Endothelial cell (in vitro differentiated cells): ENCODE data around the gene MS4A18. TPM values are rescaled to one million over a fixed set of nuclear protein-coding genes. Genes with fewer than 3 reads are reported as not detected.

Experiments
- DNase-seq: peaks from one replicate; pipeline ENCODE4 v3.0.0; 2021; ENCODE audit warnings: low spot score
- H3K27ac Mint-ChIP-seq: one replicate; pipeline ENCODE4 v1.8.0; 2021; ENCODE audit warnings: mixed read lengths, inconsistent platforms; ENCODE audit not compliant: unreplicated experiment
- H3K27me3 Mint-ChIP-seq: one replicate; pipeline ENCODE4 v1.8.0; 2021; ENCODE audit warnings: mild to moderate bottlenecking, moderate library complexity, mixed read lengths, inconsistent platforms; ENCODE audit not compliant: unreplicated experiment
- H3K36me3 Mint-ChIP-seq: one replicate; pipeline ENCODE4 v1.8.0; 2021; ENCODE audit warnings: mild to moderate bottlenecking, low read depth, mixed read lengths, inconsistent platforms; ENCODE audit not compliant: unreplicated experiment
- H3K4me1 Mint-ChIP-seq: one replicate; pipeline ENCODE4 v1.8.0; 2021; ENCODE audit warnings: mild to moderate bottlenecking, mixed read lengths, inconsistent platforms; ENCODE audit not compliant: unreplicated experiment
- H3K4me3 Mint-ChIP-seq: one replicate; pipeline ENCODE4 v1.8.0; 2021; ENCODE audit warnings: mild to moderate bottlenecking, mixed read lengths, inconsistent platforms; ENCODE audit not compliant: unreplicated experiment
- H3K9me3 Mint-ChIP-seq: one replicate; pipeline ENCODE4 v1.8.0; 2021; ENCODE audit warnings: mixed read lengths, inconsistent platforms; ENCODE audit not compliant: unreplicated experiment
- total RNA-seq: library from RNA; stranded (reverse); fragmentation: NEBNext Ultra II Directional; extraction: Animal tissue kit (Norgen Biotek cat#: 25700); gene quantifications from one replicate; pipeline ENCODE4 v1.2.1, GENCODE V29; 2021; ENCODE audit not compliant: unreplicated experiment
- TF ChIP-seq, protein P1 (sequence below): fragments of 200-600 bp; sonication (generic); IDR thresholded peaks from one replicate; pipeline ENCODE4 v1.5.0; 2021; ENCODE audit warnings: antibody characterized with exemption; ENCODE audit not compliant: unreplicated experiment

MS4A18 gene
- total RNA-seq, 1 donor from 2014 or later = not detected

DNA sequence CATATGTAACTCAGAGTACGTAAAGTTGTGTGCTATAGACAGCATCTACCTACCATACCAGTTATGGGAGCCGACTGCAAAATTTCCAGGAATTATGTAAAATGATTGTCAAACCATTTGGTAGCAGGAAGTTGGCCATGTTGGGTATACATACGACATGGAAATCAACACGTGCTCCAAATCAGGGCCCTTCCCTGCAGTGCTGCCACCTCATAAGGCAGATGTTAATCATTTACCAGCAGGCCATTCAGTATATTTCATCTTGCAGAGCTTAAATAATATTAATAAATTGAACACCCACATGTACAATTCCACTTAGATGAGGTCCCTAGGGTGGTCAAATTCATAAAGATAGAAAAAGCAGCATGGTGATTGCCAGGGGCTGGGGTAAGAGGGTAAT, 9.8 kb downstream of the MS4A18 start:
- Mint-ChIP-seq H3K4me1 (peaks cover 13% of the 10 kb centered on the region), H3K36me3 (no peaks in the 10 kb centered on the region), H3K4me3 (no peak overlapping the region), H3K9me3 (no peaks in the 10 kb centered on the region), H3K27me3 (peaks cover 4% of the 10 kb centered on the region), H3K27ac (peak overlapping the region; percentile 24)
- DNase-seq = no peak
- TF ChIP-seq, protein P1, sequence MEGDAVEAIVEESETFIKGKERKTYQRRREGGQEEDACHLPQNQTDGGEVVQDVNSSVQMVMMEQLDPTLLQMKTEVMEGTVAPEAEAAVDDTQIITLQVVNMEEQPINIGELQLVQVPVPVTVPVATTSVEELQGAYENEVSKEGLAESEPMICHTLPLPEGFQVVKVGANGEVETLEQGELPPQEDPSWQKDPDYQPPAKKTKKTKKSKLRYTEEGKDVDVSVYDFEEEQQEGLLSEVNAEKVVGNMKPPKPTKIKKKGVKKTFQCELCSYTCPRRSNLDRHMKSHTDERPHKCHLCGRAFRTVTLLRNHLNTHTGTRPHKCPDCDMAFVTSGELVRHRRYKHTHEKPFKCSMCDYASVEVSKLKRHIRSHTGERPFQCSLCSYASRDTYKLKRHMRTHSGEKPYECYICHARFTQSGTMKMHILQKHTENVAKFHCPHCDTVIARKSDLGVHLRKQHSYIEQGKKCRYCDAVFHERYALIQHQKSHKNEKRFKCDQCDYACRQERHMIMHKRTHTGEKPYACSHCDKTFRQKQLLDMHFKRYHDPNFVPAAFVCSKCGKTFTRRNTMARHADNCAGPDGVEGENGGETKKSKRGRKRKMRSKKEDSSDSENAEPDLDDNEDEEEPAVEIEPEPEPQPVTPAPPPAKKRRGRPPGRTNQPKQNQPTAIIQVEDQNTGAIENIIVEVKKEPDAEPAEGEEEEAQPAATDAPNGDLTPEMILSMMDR = no peak

DNA sequence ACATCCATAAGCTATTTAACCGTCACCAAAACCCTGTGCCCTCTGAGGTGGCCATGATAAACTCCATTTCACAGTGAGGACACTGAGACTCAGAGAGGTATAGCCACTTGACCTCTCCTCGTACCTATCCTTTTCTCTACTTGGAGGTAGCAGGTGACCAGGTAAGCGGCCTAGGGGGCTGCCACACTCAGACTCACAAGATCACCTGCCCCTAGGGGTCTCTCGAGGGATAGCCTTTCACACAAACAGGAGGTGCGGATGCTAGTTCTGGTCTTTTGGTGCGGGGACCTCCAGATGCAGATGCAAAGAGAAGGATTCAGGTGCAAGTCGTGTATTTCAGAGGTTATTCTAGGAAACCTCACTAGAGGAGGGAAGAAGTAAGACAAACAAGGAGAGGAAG, 14.6 kb downstream of the MS4A18 start:
- Mint-ChIP-seq H3K4me3 (no peak overlapping the region), H3K27me3 (peaks cover 16% of the 10 kb centered on the region)
- DNase-seq = no peak

DNA sequence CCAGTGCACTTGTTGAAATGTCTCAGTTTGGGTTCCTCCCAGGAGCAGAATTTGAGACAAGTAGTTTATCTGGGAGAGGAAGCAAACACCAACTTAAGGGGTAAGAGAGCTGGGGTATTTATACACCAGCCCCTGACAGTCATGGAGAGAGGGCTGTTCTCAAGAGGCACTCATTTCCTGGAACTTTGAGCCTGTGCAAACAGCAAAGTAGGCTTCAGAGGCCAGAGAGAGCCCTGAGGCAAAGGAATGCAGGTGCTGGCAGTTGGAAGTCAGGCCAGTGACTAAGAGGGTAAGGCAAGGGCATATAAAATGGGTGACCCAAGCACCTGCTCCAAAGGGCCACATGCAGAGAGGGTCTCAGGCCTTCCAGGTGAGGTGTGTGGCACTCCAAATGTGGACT, 16.1 kb downstream of the MS4A18 start:
- peaks cover 10% of the 10 kb centered on the region for H3K36me3 Mint-ChIP-seq
- H3K4me1 Mint-ChIP-seq = peaks cover 25% of the 10 kb centered on the region
- H3K27ac Mint-ChIP-seq = no peak overlapping the region
- DNase-seq = no peak
- H3K9me3 Mint-ChIP-seq = peaks cover 15% of the 10 kb centered on the region
- peaks cover 16% of the 10 kb centered on the region for H3K27me3 Mint-ChIP-seq
- TF ChIP-seq, protein P1 = no peak
- H3K4me3 Mint-ChIP-seq = no peak overlapping the region

More for the DNA sequence above, 14.6 kb downstream of the MS4A18 start:
- Mint-ChIP-seq H3K36me3 (peaks cover 10% of the 10 kb centered on the region), H3K9me3 (peaks cover 14% of the 10 kb centered on the region), H3K27ac (no peak overlapping the region), H3K4me1 (peaks cover 17% of the 10 kb centered on the region)
- TF ChIP-seq, protein P1 = peak; percentile 28

DNA sequence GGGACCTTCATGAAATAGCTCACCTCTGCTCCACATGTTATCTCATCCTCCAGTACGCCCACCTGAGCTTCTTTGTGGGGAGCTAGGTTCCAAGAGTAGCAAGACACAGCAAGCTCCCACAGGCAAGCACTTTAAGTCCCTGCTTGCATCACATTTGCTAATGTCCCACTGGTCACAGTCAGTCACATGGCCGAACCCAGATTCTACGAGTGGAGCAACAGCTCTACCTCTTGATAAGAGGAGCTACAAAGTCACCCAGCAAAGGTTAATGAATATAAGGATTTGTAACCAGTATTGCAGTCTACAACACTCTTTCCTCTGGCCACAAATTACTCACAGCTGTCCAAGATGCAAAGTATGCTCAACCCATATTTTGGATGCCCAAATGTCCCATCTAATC, 16.9 kb downstream of the MS4A18 start:
- Mint-ChIP-seq H3K27ac (no peak overlapping the region), H3K9me3 (peaks cover 15% of the 10 kb centered on the region), H3K4me1 (peaks cover 32% of the 10 kb centered on the region), H3K36me3 (peaks cover 10% of the 10 kb centered on the region), H3K27me3 (peaks cover 20% of the 10 kb centered on the region), H3K4me3 (no peak overlapping the region)
- TF ChIP-seq, protein P1 = no peak
- no peak for DNase-seq

DNA sequence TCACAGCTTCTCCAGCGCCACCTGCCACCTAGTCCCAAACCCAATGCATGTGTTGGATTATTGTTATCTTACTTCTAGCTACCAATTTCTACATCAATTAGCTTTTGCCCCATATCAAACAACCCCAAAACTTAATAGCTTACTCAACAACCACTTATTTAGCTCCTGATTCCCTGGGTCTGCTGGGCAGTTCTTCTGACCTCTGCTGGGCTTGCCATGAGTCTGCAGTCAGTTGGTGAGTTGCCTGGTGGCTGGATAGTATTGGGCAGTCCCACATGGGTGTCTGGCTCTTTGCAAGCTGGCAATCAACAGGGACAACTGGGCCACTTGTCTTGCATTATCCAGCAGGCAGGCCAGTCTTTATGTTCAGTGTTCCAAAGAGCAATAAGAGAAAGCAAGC, 18.5 kb downstream of the MS4A18 start:
- Mint-ChIP-seq H3K36me3 (peaks cover 10% of the 10 kb centered on the region), H3K4me3 (peak overlapping the region; percentile 3), H3K9me3 (peaks cover 15% of the 10 kb centered on the region), H3K27me3 (peaks cover 21% of the 10 kb centered on the region), H3K27ac (no peak overlapping the region), H3K4me1 (peaks cover 36% of the 10 kb centered on the region)
- TF ChIP-seq, protein P1 = no peak
- no peak for DNase-seq
